Hematopoietic multipotent progenitor cell treated with erythropoietin and hydrocortisone succinate and interleukin-3 and kit ligand, for 6 days (in vitro differentiated cells): ENCODE measurements around the gene MSH3.
A peak's percentile ranks its signal among the peaks of the same experiment; 100 is the strongest.
"Not testable (repeated sequence)": the region's sequence is repeated elsewhere in the genome, so short reads cannot be mapped to it uniquely, and the experiment has no call there.

Experiments
- DNase-seq: peaks from one replicate; pipeline ENCODE4 v3.0.0-alpha.2; 2015

MSH3 gene

GRCh38 chr5:80659106-80659505, 4.7 kb downstream of the MSH3 start:
- DNase-seq: no peak

- DNase-seq: not testable (repeated sequence)
Observed at GRCh38 chr5:80660661-80661060, 6.2 kb downstream of the MSH3 start.

DNA sequence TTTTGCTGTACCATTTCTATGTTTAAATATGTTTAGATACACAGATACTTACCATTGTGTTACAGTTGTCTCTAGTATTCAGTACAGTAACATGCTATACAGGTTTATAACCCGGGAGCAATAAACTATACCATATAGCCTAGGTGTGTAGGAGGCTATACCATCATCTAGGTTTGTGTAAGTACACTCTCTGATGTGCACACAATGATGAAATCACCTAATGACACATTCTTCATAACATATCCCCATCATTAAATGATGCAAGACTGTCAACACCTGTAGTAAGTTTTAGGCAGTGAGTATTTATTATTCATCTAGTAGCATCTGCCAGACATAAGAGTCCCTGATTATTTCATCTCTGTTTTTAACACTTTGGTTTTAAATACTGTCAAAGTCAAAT, 7.7 kb downstream of the MSH3 start:
- DNase-seq: no peak

GRCh38 chr5:80665057-80665456, 10.6 kb downstream of the MSH3 start:
- no peak for DNase-seq

DNA sequence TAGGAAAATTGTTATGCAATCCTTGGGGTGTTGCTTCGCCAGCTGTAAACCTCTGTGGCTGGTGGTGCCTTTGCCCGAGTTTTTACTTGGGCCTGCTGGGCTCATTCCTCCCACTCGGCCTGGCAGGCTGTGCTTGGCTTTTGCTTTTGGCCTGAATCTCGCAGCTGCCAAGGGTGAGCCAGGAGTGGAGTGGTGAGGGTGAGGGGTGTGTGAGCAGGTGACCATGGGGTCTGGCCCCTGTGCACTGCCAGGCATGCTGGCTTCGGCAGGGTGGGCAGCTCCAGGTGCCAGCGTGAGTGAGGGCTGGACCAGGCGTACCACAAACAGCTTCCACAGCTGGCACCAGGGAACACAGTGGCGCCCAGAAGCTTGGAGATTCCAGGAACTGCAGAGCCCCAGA, 12.9 kb downstream of the MSH3 start:
- no peak for DNase-seq

DNA sequence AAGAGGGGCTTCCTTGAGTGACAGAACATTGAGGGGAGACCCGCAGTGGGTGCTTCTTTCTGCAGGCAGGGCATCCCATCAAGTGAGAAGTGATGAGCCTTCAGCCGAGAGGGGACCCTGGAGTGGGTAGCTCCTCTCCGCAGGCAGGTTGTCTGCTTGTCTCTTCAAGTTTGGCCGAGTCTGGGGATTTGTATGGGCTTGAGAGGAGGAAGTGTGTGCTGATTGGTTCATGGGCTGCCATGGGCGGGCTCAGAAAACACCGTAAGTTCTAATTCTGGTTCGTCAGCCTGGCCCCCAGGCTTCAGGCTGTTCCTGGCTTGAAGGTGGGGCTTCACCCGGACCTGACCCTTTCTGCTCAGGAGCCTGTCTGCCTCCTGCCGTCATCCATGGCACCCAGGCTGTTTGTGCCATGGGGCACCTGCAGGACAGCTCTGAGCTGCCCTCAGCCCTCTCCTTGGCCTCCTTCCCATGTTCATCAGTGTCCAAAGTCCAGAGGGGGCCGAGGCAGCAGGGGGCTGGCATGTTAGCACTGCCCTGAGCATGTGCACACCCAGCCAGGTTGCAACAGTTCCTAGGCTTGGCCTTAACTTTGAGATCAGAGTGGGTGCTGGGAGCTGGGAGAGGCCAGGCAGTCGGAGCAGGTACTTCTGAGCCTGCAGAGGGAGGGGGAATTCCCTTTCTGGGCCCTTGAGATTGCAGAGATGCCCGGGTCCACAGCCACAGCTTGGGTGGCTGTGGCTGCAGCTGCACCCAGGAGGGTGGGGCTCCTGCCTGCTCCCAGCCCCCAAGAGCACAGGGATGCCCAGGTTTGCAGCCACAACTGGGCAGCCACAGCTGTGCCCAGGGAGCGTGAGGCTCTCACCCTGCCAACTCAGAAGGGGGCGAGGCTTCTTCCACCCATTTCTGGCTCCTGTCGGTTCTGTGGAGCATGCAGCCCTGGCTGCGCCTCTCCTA, 13.8 kb downstream of the MSH3 start:
- DNase-seq: peak; percentile 6

DNA sequence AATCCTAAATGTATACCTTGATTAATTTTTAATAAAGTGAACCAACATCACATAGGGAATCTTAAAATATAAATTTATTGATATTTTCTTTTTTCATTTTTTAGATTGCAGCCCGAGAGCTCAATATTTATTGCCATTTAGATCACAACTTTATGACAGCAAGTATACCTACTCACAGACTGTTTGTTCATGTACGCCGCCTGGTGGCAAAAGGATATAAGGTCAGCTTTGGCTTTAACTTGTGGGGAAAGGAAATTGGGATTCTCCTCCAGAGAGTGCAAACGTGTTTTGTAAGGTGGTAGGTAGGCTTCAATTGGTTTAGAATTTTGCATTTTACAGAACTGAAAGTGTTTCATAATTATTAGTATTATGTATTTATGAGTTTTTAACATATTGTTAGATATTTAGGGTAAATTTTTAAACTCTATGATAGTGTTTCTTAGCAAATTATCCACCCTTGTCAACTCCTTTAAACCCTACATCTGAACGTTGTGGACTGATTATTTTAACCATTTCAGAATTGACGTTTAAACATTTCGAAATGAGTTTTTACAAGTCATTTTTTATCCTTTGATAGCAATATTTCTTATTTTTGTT, 17.8 kb downstream of the MSH3 start:
- DNase-seq: peak; percentile 85

- DNase-seq: no peak
Observed at GRCh38 chr5:80676706-80677105, 22.3 kb downstream of the MSH3 start.

DNA sequence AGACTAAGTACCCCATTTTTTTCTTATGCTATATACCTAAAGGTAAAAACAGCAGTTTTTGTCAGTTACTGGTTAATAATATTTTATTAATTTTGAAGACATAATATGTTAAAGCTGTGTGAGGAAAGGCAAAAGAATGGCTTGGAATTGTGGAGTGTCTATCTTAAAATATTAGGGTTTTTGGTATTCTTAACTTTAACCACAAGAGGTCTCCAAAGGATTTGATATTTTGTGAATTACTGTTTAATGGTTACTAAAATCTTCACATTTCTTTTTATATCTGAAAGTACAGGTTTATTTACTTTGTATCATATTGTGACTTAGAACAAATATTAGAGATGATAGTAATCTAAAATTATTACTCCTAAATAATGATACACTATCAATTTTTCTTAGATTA, 32.3 kb downstream of the MSH3 start:
- peak; percentile 57 for DNase-seq

- DNase-seq: no peak
Observed at GRCh38 chr5:80688648-80689420, 34.4 kb downstream of the MSH3 start.

GRCh38 chr5:80689627-80690026, 35.2 kb downstream of the MSH3 start:
- DNase-seq: no peak

DNA sequence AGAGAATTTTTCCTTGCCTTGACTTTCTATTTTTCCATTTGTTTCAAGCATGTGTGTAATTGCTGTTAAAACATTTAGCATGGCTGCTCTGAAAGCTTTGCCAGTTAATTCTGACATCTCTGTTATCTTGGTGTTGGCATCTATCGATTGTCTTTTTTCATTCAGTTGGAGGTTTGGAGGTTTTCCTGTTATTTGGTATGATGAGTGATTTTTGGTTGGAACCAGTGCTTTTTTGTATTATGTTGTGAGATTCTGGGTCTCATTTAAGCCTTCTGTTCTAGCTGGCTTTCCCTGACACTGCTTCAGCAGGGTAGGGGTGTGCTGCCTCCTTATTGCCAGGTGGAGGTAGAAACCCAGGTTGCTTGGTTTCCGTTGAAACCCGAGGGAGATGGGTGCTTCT, 41.2 kb downstream of the MSH3 start:
- no peak for DNase-seq

DNA sequence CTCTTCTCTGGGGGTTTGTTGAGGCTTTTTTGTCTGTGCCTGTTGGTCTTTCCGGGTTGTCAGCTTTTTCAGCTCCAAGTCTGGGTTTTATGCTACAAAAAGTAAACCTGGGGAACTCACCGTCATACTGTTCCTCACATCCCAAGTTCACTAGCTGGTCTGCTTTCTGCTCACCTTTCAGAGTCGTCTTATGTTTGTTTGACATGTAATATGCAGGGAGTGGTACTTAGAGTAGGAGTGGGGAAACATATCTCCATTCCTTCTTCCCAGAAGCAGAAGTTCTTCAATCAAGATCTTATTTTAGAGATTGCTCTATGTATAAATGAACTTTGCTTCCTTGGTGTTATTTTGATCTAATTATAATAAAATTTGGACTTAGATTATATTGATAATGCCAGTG, 42.0 kb downstream of the MSH3 start:
- DNase-seq: no peak

- DNase-seq: no peak
Observed at GRCh38 chr5:80697100-80697499, 42.6 kb downstream of the MSH3 start.

- no peak for DNase-seq
Observed at GRCh38 chr5:80698369-80698768, 43.9 kb downstream of the MSH3 start.

GRCh38 chr5:80701597-80701996, 47.1 kb downstream of the MSH3 start:
- no peak for DNase-seq

- DNase-seq: no peak
Observed at GRCh38 chr5:80703291-80703690, 48.8 kb downstream of the MSH3 start.

DNA sequence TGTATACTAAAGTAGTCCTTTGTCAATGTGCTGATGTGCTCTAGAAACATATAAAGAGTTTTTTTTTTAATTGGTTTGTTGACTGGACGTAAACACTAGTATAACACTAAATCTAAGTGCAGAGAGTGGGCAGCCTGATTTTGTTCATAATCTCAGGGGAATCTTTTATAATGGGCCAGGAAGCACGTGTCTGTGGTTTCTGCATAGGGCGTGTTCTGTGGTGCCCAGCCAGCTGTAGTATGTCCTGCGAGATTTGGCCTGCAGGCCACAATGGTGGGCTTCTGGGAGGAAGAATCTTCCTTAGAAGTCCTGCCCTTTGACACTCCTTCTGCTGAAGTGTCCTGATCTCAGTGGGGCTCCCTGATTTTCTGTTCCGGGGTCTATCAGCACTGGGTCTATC, 49.3 kb downstream of the MSH3 start:
- peak; percentile 16 for DNase-seq

- DNase-seq: no peak
Observed at GRCh38 chr5:80704221-80704620, 49.8 kb downstream of the MSH3 start.

- DNase-seq: no peak
Observed at GRCh38 chr5:80705216-80705769, 50.8 kb downstream of the MSH3 start.

- no peak for DNase-seq
Observed at GRCh38 chr5:80705801-80706200, 51.3 kb downstream of the MSH3 start.

- DNase-seq: no peak
Observed at GRCh38 chr5:80706835-80707447, 52.5 kb downstream of the MSH3 start.

- no peak for DNase-seq
Observed at GRCh38 chr5:80707645-80708044, 53.2 kb downstream of the MSH3 start.
